Measurements from ENCODE around the gene WNT8B.

- TF ChIP-seq CTCF (IDR thresholded peaks at IDR 0.05) (no peak), POLR2A (IDR thresholded peaks at IDR 0.05) (no peak), EP300 (IDR thresholded peaks at IDR 0.05) (no peak)
Measured at GRCh38 chr10:100509241-100509840, 46.5 kb downstream of the WNT8B start.
